T-helper 1 cell (primary cell): ENCODE measurements around the gene SMARCE1.

Source experiments
- DNase-seq, 5 donors: peaks; one replicate each; pipeline ENCODE4 v3.0.0-alpha.2; 2012 to 2020

The SMARCE1 gene

DNA sequence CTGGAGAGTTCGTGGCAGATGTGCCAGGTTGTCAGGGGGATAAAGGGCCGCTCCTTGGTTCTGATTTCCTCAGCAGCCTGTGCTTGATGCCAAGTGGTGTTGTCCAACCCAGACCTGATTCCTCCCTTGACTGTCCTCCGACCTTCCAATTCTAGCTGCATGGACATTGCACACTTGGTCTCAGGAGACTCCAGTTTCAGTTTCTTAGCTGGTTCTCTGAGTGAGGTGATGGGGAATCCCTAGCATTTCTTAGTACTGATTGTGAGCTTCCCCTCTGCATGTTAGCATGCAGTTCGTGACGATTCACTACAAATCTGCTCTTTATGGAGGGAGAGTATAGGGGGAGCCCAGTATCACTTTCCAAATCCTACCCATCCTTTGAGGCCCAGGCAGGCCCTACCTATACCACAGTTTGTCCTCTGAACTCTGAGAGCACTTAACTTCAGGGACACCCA is 70.0 kb downstream of the SMARCE1 start:
- DNase-seq: peak in 1 of 5 donors; percentile 63

DNA sequence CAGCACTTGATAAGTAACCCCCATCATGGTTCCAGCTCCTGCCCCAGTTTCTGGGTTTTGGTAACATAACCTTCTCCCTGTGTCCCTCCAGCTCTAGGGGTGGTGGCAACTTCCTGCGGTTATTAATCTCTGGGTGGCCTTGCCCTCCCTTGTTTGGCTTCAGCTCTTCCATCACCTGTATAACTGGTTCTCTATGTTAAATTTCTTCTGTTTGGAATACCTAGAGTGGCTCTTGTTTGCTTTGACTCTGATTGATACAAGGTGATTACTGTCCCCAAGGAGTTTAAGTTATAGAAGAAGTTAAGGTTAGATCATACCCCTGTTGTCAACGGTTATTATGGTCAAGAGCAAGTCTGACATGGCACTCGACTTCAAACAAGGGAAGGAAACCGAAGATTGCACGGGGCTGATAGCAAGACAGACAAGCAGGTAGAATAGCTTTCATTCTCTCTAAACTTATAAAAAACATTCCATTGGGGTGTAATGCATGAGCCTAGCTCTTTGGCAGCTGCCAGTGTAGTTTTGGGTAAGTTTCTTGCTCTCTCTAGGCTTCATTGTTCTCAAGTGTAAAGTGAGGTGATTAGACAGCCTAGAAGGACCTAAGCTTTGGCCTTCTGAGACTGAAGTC is 71.4 kb downstream of the SMARCE1 start:
- DNase-seq: no peak
